ENCODE data around the gene NSL1.

- TF ChIP-seq CTCF (conservative IDR thresholded peaks at IDR 0.05 in 1 of 2, IDR thresholded peaks at IDR 0.05 in 1 of 2; ENCODE audit: low read depth in 1 of 2, low read length in 2 of 2) (no peak), EZH2 (IDR thresholded peaks at IDR 0.05; ENCODE audit: low read length, missing control alignments) (no peak)
These were observed 106.1 kb downstream of the NSL1 start for GRCh38 chr1:212685429-212685828.

Data from fibroblast of lung (primary cell).